Hepatocyte (in vitro differentiated cells): ENCODE measurements around the gene ZSCAN21.

Experiments used
- CTCF ChIP-seq: fragments of 200-600 bp; sonication (generic); IDR thresholded peaks from 2 replicates; pipeline ENCODE4 v1.5.1; 2016; ENCODE audit warnings: antibody characterized with exemption, mild to moderate bottlenecking; ENCODE audit not compliant: poor library complexity
- EZH2 ChIP-seq: fragments of 200-600 bp; sonication (generic); IDR thresholded peaks from 2 replicates; pipeline ENCODE4 v1.6.1; 2016; ENCODE audit warnings: antibody characterized with exemption, mild to moderate bottlenecking, borderline replicate concordance

- TF ChIP-seq CTCF (no peak), EZH2 (no peak)
Observed at GRCh38 chr7:100059251-100059739, 9.7 kb downstream of the ZSCAN21 start.
